HG03520 (cell line): ENCODE data around the gene DIPK1C.

ENCODE experiments used
- ATAC-seq: cut with Tn5 transposase; IDR thresholded peaks from one replicate; pipeline ENCODE4 v1.9.1; 2021; ENCODE audit warnings: mild to moderate bottlenecking, moderate library complexity; ENCODE audit not compliant: unreplicated experiment

The DIPK1C gene

DNA sequence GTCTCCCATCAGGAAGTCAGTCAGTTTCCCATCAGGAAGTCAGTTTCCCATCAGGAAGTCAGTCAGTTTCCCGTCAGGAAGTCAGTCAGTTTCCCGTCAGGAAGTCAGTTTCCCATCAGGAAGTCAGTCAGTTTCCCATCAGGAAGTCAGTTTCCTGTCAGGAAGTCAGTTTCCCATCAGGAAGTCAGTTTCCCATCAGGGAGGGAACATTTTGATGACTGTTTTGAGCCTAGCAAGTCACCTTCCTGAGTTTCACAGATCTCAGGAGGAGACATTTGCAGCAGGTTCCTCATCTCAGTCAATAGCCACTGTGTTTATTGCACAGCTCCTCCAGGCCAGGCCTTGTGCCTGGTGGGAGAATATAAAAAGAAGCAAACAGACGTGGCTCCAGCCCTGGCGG is 31.9 kb downstream of the DIPK1C start:
- ATAC-seq, result no peak

DNA sequence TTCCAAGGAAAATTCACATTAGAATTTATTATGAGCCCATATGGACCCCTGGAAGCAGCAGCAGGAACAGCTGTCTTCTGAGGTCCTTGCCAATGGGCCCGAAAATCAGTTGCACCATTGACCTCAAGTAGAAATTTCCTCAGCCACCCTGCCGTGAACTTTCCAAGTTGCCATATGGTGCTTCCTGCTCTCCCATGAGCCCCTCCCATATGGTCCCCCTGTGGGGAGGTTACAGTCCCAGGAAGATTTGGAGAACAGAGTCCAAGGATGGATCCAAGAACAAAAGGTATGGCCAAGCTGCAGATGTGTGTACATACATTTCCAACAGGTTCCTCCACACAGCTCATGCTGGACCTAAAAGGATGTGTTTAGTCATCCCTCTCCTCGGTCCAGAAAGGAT is 34.6 kb downstream of the DIPK1C start:
- ATAC-seq, result no peak

DNA sequence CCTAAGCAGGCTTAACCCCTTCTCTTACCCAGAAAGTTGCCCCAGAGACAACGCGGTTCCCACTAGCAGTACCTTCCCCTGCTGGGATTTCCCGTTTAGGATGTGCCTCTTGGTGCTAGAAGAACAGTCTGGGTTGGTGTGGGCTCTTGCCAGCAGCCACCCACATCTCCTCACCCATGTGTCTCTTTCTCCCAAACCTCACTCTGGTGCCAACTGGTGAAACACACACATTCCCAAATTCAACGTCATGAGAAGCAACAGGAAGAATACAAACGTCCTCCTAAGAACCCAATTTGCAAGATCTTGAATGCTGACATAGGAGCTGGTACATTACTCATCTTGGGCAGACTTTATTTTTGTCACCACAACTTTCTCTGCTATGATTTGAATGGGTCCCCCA is 36.2 kb downstream of the DIPK1C start:
- ATAC-seq, result no peak

DNA sequence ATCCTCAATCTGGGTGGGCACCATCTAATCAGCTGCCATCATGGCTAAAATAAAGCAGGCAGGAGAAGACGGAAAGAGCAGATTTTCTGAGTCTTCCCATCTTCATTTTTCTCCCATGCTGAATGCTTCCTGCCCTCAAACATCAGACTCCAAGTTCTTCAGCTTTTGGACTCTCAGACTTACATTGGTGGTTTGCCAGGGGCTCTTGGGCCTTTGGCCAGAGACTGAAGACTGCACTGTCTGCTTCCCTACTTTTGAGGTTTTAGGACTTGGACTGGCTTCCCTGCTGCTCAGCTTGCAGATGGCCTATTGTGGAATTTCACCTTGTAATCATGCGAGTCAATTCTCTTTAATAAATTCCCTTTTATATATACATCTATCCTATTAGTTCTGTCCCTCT is 36.6 kb downstream of the DIPK1C start:
- no peak for ATAC-seq

DNA sequence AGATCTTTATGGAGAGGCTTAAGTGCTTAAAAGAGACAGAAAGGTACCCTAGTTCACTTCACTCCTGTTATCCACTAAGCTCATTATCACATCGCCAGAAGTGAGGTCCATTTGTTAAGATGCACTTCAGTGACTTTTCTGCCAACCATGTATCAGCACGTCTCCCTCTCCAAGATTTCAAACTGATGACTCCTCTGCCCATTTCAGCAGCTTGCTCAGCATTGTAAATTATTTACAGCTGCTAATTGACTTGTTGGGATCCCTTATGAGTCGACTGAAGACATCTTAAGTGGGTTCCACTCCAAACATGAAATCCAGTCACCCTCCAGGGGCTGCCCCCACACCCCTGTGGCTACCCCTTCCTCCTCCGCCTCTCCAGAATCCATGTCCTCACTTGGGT is 37.3 kb downstream of the DIPK1C start:
- ATAC-seq, result no peak

DNA sequence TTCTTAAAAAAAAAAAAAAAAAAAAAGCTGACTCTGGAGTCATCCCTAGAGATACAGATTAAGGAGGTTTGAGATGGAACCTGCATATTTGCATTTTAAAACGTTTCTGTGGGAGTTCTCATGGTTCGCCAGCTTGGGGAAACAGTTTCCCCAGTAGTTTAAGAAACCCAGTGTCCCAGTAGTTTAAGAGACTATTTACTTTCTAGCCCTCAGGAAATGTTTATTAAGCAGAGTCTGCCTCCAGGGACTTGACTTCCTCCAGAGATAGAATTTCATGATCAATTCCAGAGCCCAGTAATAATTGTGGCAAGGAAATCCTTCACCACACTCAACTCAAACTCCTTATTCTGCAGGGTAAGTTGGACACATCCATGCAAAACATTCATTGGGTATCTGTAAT is 39.1 kb downstream of the DIPK1C start:
- no peak for ATAC-seq

DNA sequence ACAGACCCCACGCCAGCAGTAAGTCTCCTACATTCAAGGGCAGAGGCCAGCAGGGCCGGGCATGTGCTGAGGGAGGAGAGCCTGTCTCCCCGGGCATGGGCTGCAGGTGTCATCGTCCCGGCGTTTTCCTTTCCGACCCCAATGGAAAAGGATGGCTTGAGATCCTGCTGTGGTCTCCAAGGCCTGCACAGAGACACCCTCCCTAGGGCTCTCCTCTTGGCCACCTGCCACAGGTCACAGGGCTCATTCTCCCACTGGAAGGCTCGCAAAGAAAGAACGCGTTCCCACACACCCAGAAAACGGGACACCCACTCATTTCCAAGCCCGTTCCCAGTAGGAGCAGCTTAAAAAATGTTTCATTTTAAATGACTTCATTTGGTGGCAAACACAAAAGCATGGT is 41.0 kb downstream of the DIPK1C start:
- ATAC-seq, result no peak

DNA sequence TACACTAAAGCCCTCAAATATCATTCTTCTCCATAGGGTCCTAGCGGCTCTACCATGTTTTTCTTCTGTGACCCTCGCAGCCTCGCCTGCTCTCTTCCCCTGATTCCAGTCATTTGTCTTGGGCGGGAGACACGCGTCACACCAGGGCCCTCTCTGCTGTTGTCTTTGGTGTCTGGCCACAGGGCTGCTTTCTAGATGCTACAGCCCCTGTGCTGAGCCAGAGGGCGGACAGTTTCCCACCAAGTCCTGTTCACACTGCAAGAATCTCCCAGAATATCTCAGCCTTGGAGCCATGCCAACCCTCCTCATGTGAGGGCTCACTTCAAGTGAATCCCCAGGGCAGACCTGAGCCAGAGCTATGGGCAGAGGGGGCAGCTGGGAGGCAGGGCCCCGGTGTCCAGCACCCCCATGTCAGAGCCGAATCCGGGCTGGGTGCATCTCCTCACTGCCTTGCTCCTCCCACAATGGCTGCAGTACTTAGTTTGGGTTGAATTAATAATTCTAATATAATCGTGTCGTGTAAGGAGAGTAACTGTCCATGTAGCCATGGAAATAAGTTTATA is 42.1 kb downstream of the DIPK1C start:
- ATAC-seq, result no peak

DNA sequence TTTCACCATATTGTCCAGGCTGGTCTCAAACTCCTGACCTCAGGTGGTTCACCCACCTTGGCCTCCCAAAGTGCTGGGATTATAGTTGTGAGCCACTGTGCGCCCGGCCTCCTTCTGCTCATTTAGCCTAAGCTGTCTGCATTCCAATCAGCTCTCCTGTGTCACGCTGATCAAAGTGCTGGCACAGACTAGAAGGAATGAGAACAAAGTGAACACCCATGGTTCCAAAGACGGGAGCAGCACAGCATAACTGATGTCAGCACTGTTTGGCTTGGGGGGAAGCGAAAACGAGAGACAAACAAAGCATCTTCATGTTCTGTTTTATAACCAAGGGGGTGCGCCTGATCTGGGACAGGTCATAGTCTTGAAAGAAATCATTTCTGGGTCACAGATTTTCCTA is 43.3 kb downstream of the DIPK1C start:
- ATAC-seq, result no peak

DNA sequence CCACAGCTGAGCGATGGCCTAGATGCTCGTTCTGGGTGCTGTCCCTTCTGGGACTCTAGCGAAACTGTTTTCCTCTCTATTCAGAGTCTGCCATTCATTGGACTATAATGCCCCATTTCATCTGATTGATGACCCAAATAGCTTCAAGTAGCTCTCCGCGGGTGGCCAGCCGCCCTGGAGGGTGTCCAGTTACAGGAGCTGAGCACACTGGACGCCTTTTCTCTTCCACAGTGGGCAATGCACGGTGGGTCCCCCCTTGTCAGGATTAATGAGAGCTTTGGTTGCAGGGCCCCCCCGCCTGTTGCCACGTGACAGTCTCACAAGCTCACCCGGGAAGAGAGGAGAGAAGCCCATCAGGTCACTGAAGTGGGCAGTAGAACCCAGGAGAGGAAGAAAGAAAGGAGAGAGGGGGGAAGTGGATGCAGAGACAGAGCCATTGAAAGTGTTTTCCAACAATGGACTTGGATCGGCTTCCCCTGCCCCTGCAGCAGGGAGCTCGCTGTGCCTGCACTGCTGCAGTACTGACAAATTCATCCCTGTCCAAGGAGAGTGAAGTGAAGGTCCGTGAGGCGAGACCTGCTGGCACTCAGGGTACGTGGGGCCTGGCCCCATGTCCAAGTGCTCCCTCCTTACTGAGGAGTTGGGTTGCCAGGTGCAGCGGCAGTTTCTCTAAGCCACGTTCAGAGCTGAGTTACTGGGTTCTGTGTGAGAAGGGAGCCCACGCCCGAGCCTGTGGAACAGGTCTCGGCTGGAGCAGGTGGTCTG is 44.8 kb downstream of the DIPK1C start:
- no peak for ATAC-seq

DNA sequence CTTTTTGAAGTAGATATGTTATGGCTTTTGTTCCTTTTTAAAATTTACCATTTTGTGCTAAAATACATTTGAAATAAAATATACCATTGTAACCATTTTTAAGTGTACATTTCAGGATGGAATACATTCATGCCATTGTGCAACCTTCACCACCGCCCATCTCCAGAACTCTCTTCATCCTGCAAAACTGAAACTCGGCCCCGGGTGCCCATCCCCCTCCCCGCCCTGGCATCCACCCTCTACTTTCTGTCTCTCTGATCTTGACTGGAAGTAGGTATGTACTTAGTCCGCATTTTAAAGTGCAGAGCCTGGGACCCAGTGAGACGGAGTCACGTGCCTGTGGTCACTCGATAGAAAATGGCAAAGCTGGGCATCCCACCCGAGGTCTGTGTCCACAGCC is 45.6 kb downstream of the DIPK1C start:
- ATAC-seq, result no peak

DNA sequence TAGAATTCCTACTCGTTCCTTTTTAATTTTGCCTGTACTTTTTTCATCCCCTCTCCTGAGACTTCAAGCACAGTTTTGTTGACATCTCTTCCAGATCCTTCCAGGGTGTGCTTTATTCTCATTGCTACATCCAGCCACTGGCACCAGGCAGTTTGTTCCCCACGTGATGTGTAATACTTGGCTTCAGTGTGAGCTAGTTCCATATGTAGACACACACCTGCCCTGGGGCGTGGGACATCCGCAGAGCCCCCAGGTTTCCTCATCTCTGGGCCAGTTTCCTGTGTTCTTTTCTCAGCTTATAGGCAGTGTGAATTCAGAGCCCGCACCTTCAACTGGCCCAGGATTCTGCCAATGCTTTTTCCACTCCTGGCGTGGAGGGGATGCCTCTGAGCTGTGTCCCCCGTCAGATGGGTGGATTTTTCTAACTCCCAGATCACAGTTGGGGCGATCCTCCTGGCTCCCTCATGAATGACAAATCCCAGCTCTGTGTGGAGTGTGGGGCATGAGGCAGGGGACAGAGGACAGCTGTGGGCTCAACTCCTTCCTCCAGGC is 46.6 kb downstream of the DIPK1C start:
- ATAC-seq, result no peak

DNA sequence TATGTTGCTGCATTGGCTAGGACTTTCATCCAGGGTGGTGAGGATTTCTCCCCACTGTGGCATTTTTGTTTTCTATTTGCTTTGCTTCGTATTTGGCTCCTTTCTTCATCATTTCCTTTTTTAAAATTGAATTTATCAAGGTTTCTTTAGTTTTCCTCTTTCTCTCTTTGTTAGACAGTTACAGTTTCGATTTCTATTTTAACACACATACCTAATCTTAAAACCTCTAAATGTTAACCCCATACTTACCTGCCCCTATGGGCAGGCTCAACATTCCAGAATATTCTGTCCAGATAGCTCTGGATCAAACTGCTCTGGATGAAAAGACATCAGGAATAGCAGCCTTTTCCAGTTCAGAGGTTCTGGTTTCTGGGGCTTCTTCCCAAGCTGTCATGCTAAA is 49.2 kb downstream of the DIPK1C start:
- ATAC-seq, result no peak

DNA sequence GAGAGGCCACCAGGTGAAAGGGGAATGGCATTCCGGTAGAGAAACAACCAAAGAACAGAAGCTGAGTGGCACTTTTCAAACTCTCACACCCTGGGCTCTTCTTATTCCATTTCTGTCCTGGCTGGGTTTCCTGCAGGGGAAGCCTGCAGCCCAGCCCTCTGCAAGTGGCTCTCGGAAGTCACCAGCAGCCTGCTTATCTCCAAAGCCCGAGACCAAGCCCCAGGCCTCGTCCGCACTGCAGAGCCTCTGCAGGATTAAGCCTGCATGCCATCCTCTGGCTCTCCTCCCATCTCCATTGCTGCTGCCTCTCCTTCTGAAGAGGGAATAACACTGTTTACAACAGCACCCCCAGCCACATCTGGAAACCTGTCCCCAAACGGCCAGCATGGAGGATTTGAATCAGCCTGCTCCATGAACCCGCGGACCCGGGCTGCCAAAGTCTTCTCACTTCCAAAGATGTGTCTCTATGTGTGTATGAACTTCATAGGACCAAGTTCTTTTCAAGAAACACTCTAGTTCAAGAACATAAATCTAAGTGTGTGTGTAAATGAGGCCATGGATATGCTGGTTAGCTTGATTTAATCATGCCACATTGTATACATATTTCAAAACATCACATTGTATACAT is 54.2 kb downstream of the DIPK1C start:
- ATAC-seq, result no peak

DNA sequence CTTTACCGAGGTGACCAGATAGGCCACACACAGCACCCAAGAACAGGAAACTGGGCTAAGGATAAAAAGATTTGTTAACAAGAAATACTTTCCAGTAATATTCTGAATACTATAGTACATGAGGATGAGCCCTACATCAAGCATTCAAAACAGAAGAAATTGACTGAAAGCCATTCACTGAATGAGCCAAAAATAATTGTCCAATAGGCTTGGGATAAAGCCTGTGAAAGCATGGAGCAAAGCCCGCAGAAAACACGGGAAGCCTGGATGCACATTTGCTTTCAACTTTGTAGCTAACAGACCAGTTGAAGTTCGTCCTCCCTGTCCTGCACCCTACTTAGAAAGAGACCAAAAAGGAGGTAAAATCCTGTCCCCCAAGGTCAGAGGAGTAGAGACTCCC is 56.3 kb downstream of the DIPK1C start:
- ATAC-seq, result no peak

DNA sequence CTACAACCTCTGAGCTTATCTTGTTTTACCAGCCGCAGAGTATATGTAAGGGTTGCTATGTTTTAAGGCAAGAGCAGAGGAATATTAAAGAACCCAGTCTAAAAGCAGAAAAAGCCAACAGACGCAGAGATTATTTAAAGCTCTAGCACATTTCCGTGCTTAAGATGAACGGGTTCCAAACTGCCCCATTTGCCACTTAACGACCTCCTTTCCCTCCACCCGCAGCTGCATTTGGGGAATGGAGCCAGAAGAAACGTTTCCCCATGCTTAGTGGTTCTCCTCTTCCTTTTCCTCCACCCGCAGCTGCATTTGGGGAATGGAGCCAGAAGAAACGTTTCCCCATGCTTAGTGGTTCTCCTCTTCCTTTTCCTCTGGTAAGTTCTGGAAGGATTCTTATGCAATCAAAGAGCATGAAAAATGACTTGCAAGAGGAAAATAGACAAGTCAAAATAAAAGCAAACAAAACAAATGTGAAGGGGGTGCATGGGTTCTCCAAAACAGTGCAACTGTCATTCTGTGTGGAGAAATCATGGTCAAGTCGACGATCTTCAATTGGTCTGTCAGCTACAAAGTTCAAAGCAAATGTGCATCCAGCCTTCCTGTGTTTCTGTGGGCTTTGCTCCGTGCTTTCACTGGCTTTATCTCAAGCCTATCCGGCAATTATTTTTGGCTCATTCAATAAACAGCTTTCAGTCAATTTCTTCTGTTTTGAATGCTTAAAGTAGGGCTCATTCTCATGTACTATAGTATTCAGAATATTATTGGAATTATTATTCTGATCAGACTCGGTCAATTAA is 57.8 kb downstream of the DIPK1C start:
- no peak for ATAC-seq

DNA sequence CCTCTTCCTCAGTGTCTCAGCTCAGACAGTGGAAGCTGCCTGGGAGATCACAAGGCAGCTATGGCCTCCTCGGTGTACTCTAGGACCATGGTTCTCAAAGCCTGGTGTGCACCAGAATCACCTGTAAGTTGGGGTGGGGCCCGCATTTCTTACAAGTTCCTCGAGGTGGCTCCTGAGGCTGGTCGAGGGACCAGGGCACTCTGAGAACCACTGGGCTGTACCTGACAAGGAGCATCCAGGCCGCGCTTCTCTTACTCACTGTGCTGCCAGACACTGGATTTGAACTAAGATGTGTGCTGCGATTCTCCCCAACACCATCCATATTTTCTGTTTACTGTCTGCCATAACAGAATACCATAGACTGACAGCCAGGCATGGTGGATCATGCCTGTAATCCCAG is 59.5 kb downstream of the DIPK1C start:
- no peak for ATAC-seq

DNA sequence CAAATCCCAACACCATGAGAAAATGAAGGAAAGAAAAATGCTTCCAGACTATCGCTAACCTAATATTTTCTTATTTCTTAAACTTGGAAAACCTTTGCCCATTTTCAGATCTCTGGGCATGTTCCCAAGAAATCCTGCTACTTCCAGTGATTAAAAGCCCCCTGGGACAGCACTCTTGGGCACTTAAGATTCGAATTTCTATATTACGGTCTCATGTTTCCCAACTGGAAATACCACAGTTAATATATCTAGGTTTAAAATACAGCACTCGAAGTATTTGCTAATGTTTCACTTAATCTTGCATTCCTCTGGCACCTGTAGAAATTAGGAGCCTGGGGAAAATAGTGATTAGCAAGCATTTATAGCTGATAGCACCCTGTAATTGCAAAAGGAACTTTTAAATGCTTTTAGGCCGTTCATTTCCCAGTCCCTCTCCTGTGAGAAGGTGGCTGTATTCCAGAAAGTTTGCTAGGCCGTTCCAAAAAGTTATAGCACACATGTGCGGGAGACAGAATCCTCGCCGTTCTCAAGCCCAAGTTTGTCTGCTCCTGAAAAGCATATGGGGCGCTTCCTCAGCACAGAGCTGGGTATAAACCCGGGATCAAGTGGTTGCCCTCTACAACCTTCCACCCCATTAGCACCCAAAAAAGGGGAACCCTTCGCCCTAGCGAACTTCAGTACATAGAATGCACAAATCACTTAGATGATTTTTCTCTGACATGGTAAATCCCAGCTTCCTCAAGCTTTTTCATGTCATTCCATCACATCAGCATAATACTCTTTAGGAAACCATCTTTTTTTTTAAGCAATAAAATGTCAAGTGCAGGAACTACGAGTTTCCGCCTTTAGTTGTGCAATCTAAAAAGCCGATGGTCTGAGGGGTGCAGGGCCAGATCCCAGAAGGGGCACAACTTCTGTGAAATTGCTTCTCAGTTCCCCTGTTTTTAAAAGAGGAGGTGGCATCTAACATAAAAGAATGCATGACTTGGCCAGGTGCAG is 60.6 kb downstream of the DIPK1C start:
- ATAC-seq, result no peak

DNA sequence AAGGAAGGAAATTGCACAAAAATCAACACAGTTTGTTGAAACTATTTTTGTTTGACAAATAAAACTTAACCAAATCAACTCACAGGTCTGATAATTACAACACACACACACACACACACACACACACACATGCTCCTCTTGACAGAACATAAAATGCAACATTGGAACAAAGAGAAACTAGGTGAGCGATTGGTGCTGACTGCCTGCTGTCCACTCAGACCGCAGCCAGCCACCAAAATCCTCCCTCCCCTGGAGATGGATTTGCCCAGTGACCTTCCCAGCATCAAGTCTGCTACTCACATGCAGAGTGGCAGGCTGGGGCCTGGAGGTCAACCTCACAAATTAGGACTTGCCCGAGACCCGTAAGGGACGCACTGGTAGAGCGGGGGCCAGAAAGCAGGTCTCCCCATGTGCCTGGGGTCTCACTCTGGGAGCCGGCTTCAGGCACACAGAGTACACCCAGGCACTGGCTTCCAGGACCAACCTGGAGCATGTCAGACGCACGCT is 61.4 kb downstream of the DIPK1C start:
- ATAC-seq, result no peak

DNA sequence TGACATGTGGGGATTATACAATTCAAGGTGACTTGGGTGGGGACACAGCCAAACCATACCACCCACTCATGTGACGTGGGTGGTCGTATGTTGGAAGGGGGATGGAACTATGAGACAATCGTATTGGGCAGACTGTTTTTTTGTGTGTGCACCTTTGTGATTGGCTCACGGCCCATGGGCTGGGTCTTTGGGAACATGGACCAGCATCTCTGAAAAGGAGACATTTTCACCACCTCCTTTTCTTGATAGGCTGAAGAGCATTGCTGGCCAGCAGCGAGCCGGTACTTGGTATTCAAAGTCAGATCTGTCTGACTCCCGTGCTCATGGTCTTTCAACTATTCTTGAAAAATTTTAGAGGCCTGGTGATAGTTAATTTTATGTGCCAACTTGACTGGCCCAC is 62.1 kb downstream of the DIPK1C start:
- ATAC-seq, result no peak
